ENCODE results near the gene GNB1. TPM values are rescaled to one million over a fixed set of nuclear protein-coding genes. Genes with fewer than 3 reads are reported as not detected.

Gene GNB1
- total RNA-seq, 1 donor from 2014 or later, result 327 TPM

- no peak overlapping the region for H3K4me3 Mint-ChIP-seq (ENCODE audit: low read depth)
- H3K36me3 Mint-ChIP-seq (ENCODE audit: insufficient read depth), result peaks cover 33% of the 10 kb centered on the region
- no peak for DNase-seq (ENCODE audit: low spot score, unreplicated experiment)
- TF ChIP-seq CTCF (IDR thresholded peaks at IDR 0.05; ENCODE audit: unreplicated experiment), result peak; percentile 44
- no peaks in the 10 kb centered on the region for H3K4me1 Mint-ChIP-seq (ENCODE audit: low read depth)
- H3K9me3 Mint-ChIP-seq (ENCODE audit: low read depth), result no peaks in the 10 kb centered on the region
- no peaks in the 10 kb centered on the region for H3K27me3 Mint-ChIP-seq
- H3K27ac Mint-ChIP-seq, result no peak overlapping the region
These were observed 102.0 kb downstream of the GNB1 start for GRCh38 chr1:1788646-1789431.

GRCh38 chr1:1788136-1788535, 102.8 kb downstream of the GNB1 start:
- Mint-ChIP-seq H3K4me1 (ENCODE audit: low read depth) (peaks cover 5% of the 10 kb centered on the region), H3K27ac (no peak overlapping the region)
- DNase-seq (ENCODE audit: low spot score, unreplicated experiment), result no peak

GRCh38 chr1:1786836-1787605, 103.9 kb downstream of the GNB1 start:
- no peak overlapping the region for H3K4me3 Mint-ChIP-seq (ENCODE audit: low read depth)
- H3K36me3 Mint-ChIP-seq (ENCODE audit: insufficient read depth), result peaks cover 25% of the 10 kb centered on the region
- DNase-seq (ENCODE audit: low spot score, unreplicated experiment), result no peak
- no peaks in the 10 kb centered on the region for H3K27me3 Mint-ChIP-seq
- H3K27ac Mint-ChIP-seq, result no peak overlapping the region
- TF ChIP-seq CTCF (IDR thresholded peaks at IDR 0.05; ENCODE audit: unreplicated experiment), result no peak
- H3K9me3 Mint-ChIP-seq (ENCODE audit: low read depth), result no peaks in the 10 kb centered on the region
- H3K4me1 Mint-ChIP-seq (ENCODE audit: low read depth), result peaks cover 9% of the 10 kb centered on the region

More at GRCh38 chr1:1788136-1788535, 102.8 kb downstream of the GNB1 start:
- TF ChIP-seq CTCF (IDR thresholded peaks at IDR 0.05; ENCODE audit: unreplicated experiment), result no peak
- Mint-ChIP-seq H3K9me3 (ENCODE audit: low read depth) (no peaks in the 10 kb centered on the region), H3K27me3 (no peaks in the 10 kb centered on the region), H3K4me3 (ENCODE audit: low read depth) (no peak overlapping the region), H3K36me3 (ENCODE audit: insufficient read depth) (peaks cover 27% of the 10 kb centered on the region)

- no peaks in the 10 kb centered on the region for H3K27me3 Mint-ChIP-seq
- no peaks in the 10 kb centered on the region for H3K9me3 Mint-ChIP-seq (ENCODE audit: low read depth)
- no peak for DNase-seq (ENCODE audit: low spot score, unreplicated experiment)
- H3K4me1 Mint-ChIP-seq (ENCODE audit: low read depth), result peaks cover 12% of the 10 kb centered on the region
- TF ChIP-seq CTCF (IDR thresholded peaks at IDR 0.05; ENCODE audit: unreplicated experiment), result no peak
- no peak overlapping the region for H3K4me3 Mint-ChIP-seq (ENCODE audit: low read depth)
- no peak overlapping the region for H3K27ac Mint-ChIP-seq
- H3K36me3 Mint-ChIP-seq (ENCODE audit: insufficient read depth), result peaks cover 25% of the 10 kb centered on the region
These were observed 105.2 kb downstream of the GNB1 start for GRCh38 chr1:1785666-1786065.

- no peak for DNase-seq (ENCODE audit: low spot score, unreplicated experiment)
- no peaks in the 10 kb centered on the region for H3K9me3 Mint-ChIP-seq (ENCODE audit: low read depth)
- H3K36me3 Mint-ChIP-seq (ENCODE audit: insufficient read depth), result peaks cover 22% of the 10 kb centered on the region
- no peak overlapping the region for H3K4me3 Mint-ChIP-seq (ENCODE audit: low read depth)
- TF ChIP-seq CTCF (IDR thresholded peaks at IDR 0.05; ENCODE audit: unreplicated experiment), result no peak
- H3K4me1 Mint-ChIP-seq (ENCODE audit: low read depth), result peaks cover 12% of the 10 kb centered on the region
- H3K27me3 Mint-ChIP-seq, result no peaks in the 10 kb centered on the region
- peak overlapping the region; percentile 33 for H3K27ac Mint-ChIP-seq
These were observed 106.0 kb downstream of the GNB1 start for GRCh38 chr1:1784933-1785332.

Measured in progenitor cell of endocrine pancreas (in vitro differentiated cells).